Chondrocyte (in vitro differentiated cells): ENCODE measurements around the gene PXYLP1. TPM values are rescaled to one million over a fixed set of nuclear protein-coding genes. Genes with fewer than 3 reads are reported as not detected.

Source experiments
- DNase-seq: peaks from one replicate; pipeline ENCODE4 v3.0.0; 2021; ENCODE audit warnings: mixed read lengths, low spot score
- H3K27ac Mint-ChIP-seq: one replicate; pipeline ENCODE4 v1.8.0; 2021; ENCODE audit warnings: mild to moderate bottlenecking, moderate library complexity, mixed read lengths; ENCODE audit not compliant: unreplicated experiment
- H3K27me3 Mint-ChIP-seq: 2 replicates; pipeline ENCODE4 v1.8.0; 2021; ENCODE audit warnings: low read depth, mixed read lengths
- H3K36me3 Mint-ChIP-seq: 2 replicates; pipeline ENCODE4 v1.8.0; 2021; ENCODE audit warnings: low read depth, mixed read lengths
- H3K4me1 Mint-ChIP-seq: 2 replicates; pipeline ENCODE4 v1.8.0; 2021; ENCODE audit warnings: low read depth, mild to moderate bottlenecking, mixed read lengths
- H3K4me3 Mint-ChIP-seq: one replicate; pipeline ENCODE4 v1.8.0; 2021; ENCODE audit warnings: mild to moderate bottlenecking, moderate library complexity, mixed read lengths; ENCODE audit not compliant: unreplicated experiment
- H3K9me3 Mint-ChIP-seq: 2 replicates; pipeline ENCODE4 v1.8.0; 2021; ENCODE audit warnings: low read depth, mixed read lengths
- CTCF ChIP-seq: fragments of 200-600 bp; sonication (generic); IDR thresholded peaks from 2 replicates; pipeline ENCODE4 v1.5.0; 2021; ENCODE audit warnings: antibody characterized with exemption, mild to moderate bottlenecking, moderate library complexity
- total RNA-seq: library from RNA; stranded (reverse); gene quantifications from 3 replicates; pipeline ENCODE4 v1.2.1, GENCODE V29; 2021

The PXYLP1 gene
- total RNA-seq, 1 donor from 2014 or later = 36.0 TPM

GRCh38 chr3:141259821-141260629 is 28.4 kb downstream of the PXYLP1 start:
- no peaks in the 10 kb centered on the region for H3K27me3 Mint-ChIP-seq
- H3K4me3 Mint-ChIP-seq = no peak overlapping the region
- no peaks in the 10 kb centered on the region for H3K9me3 Mint-ChIP-seq
- DNase-seq = no peak
- peaks cover 19% of the 10 kb centered on the region for H3K4me1 Mint-ChIP-seq
- H3K27ac Mint-ChIP-seq = no peak overlapping the region
- no peak for TF ChIP-seq CTCF
- H3K36me3 Mint-ChIP-seq = peaks cover 16% of the 10 kb centered on the region

GRCh38 chr3:141260630-141260927 is 29.0 kb downstream of the PXYLP1 start:
- TF ChIP-seq CTCF = no peak
- Mint-ChIP-seq H3K4me1 (peaks cover 16% of the 10 kb centered on the region), H3K36me3 (peaks cover 18% of the 10 kb centered on the region), H3K27ac (no peak overlapping the region), H3K9me3 (no peaks in the 10 kb centered on the region), H3K27me3 (no peaks in the 10 kb centered on the region), H3K4me3 (no peak overlapping the region)
- DNase-seq = no peak

- no peaks in the 10 kb centered on the region for H3K9me3 Mint-ChIP-seq
- DNase-seq = no peak
- peak overlapping the region; percentile 58 for H3K27ac Mint-ChIP-seq
- H3K4me1 Mint-ChIP-seq = peaks cover 18% of the 10 kb centered on the region
- no peak for TF ChIP-seq CTCF
- peaks cover 18% of the 10 kb centered on the region for H3K36me3 Mint-ChIP-seq
- H3K4me3 Mint-ChIP-seq = no peak overlapping the region
- H3K27me3 Mint-ChIP-seq = no peaks in the 10 kb centered on the region
Observed at GRCh38 chr3:141261472-141262307, 30.1 kb downstream of the PXYLP1 start.

- Mint-ChIP-seq H3K4me3 (no peak overlapping the region), H3K36me3 (peaks cover 18% of the 10 kb centered on the region), H3K9me3 (no peaks in the 10 kb centered on the region), H3K27me3 (no peaks in the 10 kb centered on the region), H3K4me1 (peaks cover 22% of the 10 kb centered on the region), H3K27ac (peak overlapping the region; percentile 65)
- no peak for DNase-seq
- TF ChIP-seq CTCF = no peak
Observed at GRCh38 chr3:141262308-141262705, 30.7 kb downstream of the PXYLP1 start.

- DNase-seq = no peak
- H3K4me3 Mint-ChIP-seq = no peak overlapping the region
- peaks cover 24% of the 10 kb centered on the region for H3K36me3 Mint-ChIP-seq
- no peaks in the 10 kb centered on the region for H3K27me3 Mint-ChIP-seq
- H3K9me3 Mint-ChIP-seq = no peaks in the 10 kb centered on the region
- peaks cover 33% of the 10 kb centered on the region for H3K4me1 Mint-ChIP-seq
- TF ChIP-seq CTCF = no peak
- H3K27ac Mint-ChIP-seq = no peak overlapping the region
Observed at GRCh38 chr3:141266186-141266585, 34.6 kb downstream of the PXYLP1 start.
